WTC11 (cell line): Measurements from ENCODE around the gene CFAP74.
"Not testable (repeated sequence)": the region's sequence is repeated elsewhere in the genome, so short reads cannot be mapped to it uniquely, and the experiment has no call there.

Source experiments
- CTCF ChIP-seq: fragments of 200-600 bp; IDR thresholded peaks from 2 replicates; pipeline ENCODE4 v1.8.0; 2022; ENCODE audit warnings: antibody characterized with exemption
- E2F5 ChIP-seq: sonication (generic); formaldehyde crosslinking; IDR thresholded peaks from 2 replicates; pipeline ENCODE4 v1.8.1; 2022; ENCODE audit warnings: mild to moderate bottlenecking, moderate library complexity, missing genetic modification reagents
- HMGA2 ChIP-seq: fragments of 250-450 bp; sonication (Bioruptor Pico); IDR thresholded peaks from 2 replicates; pipeline ENCODE4 v1.4.0; 2021; ENCODE audit warnings: mild to moderate bottlenecking, moderate library complexity
- MAX ChIP-seq: sonication (generic); formaldehyde crosslinking; IDR thresholded peaks from 2 replicates; pipeline ENCODE4 v1.8.0; 2022; ENCODE audit warnings: mild to moderate bottlenecking, missing genetic modification reagents
- SP1 ChIP-seq: sonication (generic); formaldehyde crosslinking; conservative IDR thresholded peaks from 2 replicates; pipeline ENCODE4 v1.8.1; 2022; ENCODE audit warnings: missing genetic modification reagents
- TEAD4 ChIP-seq: sonication (generic); formaldehyde crosslinking; IDR thresholded peaks from 2 replicates; pipeline ENCODE4 v1.8.0; 2022; ENCODE audit warnings: mild to moderate bottlenecking, missing genetic modification reagents
- TP53 ChIP-seq: sonication (generic); formaldehyde crosslinking; IDR thresholded peaks from 2 replicates; pipeline ENCODE4 v1.8.1; 2023; ENCODE audit warnings: mild to moderate bottlenecking, missing genetic modification reagents
- USF2 ChIP-seq: sonication (generic); formaldehyde crosslinking; IDR thresholded peaks from 2 replicates; pipeline ENCODE4 v1.8.1; 2023; ENCODE audit warnings: mild to moderate bottlenecking, missing genetic modification reagents, moderate library complexity
- ZNF232 ChIP-seq: sonication (generic); formaldehyde crosslinking; IDR thresholded peaks from 2 replicates; pipeline ENCODE4 v1.8.0; 2022; ENCODE audit warnings: mild to moderate bottlenecking, missing genetic modification reagents
- ZNF281 ChIP-seq: sonication (generic); formaldehyde crosslinking; IDR thresholded peaks from 2 replicates; pipeline ENCODE4 v1.8.0; 2023; ENCODE audit warnings: mild to moderate bottlenecking, missing genetic modification reagents
- ZNF532 ChIP-seq: fragments of 250-450 bp; sonication (Bioruptor Pico); IDR thresholded peaks from 2 replicates; pipeline ENCODE4 v1.9.0; 2021; ENCODE audit warnings: mild to moderate bottlenecking, borderline replicate concordance
- ZNF671 ChIP-seq: fragments of 250-450 bp; sonication (Bioruptor Pico); IDR thresholded peaks from 2 replicates; pipeline ENCODE4 v1.8.0; 2021; ENCODE audit warnings: mild to moderate bottlenecking

GRCh38 chr1:1981631-1982327 is 21.8 kb downstream of the CFAP74 start:
- TF ChIP-seq CTCF; E2F5; SP1; ZNF671; USF2 (CRISPR knock-in tag); ZNF532; MAX (CRISPR knock-in tag); ZNF232 (CRISPR knock-in tag); TEAD4 (CRISPR knock-in tag); TP53 (CRISPR knock-in tag); HMGA2 (CRISPR knock-in tag); ZNF281 (CRISPR knock-in tag): not testable (repeated sequence)
